Posterior cingulate gyrus (tissue), 11 donors: ENCODE data around the gene PFDN5.
"Not testable (repeated sequence)": the region's sequence is repeated elsewhere in the genome, so short reads cannot be mapped to it uniquely, and the experiment has no call there.

ENCODE experiments used
- DNase-seq, 10 donors: peaks; one replicate each; pipeline versions ENCODE4 v3.0.0 to v3.0.0-alpha.2; 2020 to 2021; ENCODE audit warnings: mixed read lengths in 3 of 10
- intact Hi-C: fragments of 100-400 bp; cut with DNase I; formaldehyde crosslinking; loops from one replicate; pipeline ENCODE4 v1.15.1; 2023

PFDN5 gene

DNA sequence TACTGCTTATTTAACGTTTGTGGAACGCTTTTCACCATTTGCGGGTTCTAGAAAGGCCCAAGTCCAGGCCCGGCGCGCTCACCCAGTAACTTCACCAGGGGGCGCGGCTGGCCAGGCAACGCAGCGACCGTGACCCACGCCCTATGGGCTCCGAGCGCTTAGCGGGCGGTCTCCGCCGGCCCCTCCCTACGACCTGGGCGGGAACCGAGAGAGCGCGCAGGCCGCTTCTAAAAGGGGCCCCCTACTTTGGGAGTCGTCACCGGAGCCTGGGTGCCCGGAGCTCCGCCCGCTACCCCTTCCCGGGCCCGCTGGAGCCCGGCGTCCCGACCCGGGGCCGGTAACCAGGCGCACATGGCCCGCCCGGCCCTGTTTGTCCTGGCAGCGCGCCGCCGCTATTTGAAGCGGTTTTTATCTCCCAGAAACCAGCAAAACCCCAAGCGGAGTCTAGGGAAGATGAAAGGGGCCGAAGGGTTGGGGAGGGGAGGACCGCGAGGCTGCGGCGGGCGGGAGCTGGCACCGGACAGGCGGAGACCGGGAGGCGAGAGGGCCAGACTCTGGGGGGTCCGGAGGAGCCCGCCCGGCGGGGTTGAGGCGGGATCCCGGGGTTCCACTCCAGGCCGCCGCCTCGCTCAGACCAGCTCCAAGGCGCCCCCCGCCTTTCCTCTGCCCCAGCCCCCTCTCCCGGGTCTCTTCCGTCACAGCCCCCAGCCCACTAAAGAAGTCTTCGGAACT, 29.6 kb downstream of the PFDN5 start:
- peak; percentile 84 to 99 (median 88) for DNase-seq
- intact Hi-C loops, result loop anchor here (1.0 kb wide), 1 partner anchor 20 kb away; no protein-coding TSS in a partner anchor

- peak; percentile 74 to 98 (median 86) for DNase-seq
- intact Hi-C loops, result loop anchor here (1.0 kb wide), 1 partner anchor 20 kb away; no protein-coding TSS in a partner anchor
Measured at GRCh38 chr12:53325511-53326061, 30.2 kb downstream of the PFDN5 start.

- intact Hi-C loops, result no loop called here
- no peak for DNase-seq
Measured at GRCh38 chr12:53326460-53327185, 31.3 kb downstream of the PFDN5 start.

GRCh38 chr12:53327435-53328042, 32.2 kb downstream of the PFDN5 start:
- DNase-seq, result no peak
- intact Hi-C loops, result no loop called here

DNA sequence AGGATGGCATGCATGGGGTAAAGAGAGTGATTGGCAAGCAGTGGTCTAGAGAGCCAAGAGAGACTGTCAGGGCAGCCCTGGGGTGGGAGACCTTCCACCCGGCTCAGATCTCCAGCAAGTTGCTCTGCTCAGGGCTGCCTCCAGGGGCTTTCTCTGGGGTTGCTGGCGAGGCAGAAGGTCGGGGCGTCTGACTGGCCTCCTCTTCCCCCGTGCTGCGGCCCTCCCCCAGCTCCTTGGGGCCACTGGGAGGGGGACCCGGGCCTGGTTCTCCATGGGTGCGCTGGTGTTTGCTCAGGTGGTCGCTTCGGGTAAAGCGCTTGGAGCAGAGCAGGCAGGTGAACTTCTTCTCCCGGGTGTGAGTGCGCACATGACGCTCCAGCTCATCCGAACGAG, 32.7 kb downstream of the PFDN5 start:
- intact Hi-C loops, result no loop called here

DNA sequence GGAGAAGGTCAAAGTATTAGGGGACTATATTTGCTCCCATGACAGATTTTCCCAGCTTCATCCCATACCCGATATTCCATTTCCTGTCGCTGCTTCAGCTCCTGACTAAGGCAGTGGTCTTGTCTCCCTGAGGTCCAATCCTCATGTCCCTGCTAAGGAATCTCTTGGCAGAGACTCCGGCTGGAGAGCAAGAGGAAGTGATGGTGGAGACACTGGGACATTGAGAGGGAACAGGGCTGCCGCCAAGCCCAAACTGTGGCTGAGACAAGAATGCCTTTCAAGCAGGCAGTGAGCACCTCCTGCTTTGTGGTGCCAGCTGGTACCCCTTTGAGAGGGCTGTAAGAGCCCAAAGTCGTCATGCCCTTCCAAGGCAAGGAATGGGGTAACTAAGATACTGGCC, 35.3 kb downstream of the PFDN5 start:
- DNase-seq, result no peak
- intact Hi-C loops, result no loop called here

More for the DNA sequence above, 32.7 kb downstream of the PFDN5 start:
- DNase-seq, result no peak

GRCh38 chr12:53332339-53332738, 37.0 kb downstream of the PFDN5 start:
- DNase-seq, intact Hi-C loops: not testable (repeated sequence)

DNA sequence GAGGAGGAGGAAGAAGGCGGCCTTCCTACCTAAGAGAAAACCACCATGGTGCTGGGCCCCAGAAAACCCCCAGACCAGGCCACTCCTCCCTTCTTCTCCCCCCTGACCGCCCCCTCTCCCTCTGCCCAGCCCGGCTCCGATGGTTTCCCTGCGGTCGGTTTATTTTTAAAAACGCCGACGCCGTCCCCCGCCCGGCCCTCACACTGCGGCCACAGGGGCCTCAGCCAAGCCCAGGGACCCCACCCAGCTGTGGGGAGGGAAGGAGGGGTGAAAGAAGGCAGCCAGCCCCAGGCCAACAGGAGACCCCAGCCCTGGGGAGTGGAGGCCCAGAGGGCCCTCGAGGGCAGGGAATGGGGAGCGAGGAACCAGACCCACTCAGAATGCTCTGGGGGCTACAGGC, 37.4 kb downstream of the PFDN5 start:
- intact Hi-C loops, result no loop called here
- no peak for DNase-seq

- no peak for DNase-seq
- intact Hi-C loops, result no loop called here
Measured at GRCh38 chr12:53333289-53333688, 37.9 kb downstream of the PFDN5 start.

DNA sequence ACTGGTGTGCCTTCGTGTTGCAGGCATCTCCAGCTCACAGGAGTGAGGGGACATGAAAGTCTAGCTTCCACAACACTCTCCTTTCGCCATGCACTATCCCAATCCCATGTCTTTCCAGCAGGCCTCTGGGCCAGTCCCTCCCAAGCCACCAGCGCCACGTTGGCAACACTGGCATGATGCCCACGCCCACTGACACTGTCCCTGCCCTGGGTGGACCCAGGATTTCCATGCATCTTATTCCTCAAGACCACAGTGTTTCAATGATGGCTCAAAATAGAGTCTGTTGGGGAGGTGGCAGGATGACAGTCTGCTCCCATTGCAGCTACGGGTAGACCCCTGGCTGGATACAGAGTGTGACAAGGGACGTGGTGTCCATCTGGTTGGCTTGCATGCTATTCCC, 38.5 kb downstream of the PFDN5 start:
- intact Hi-C loops, result no loop called here
- no peak for DNase-seq

GRCh38 chr12:53334822-53335221, 39.5 kb downstream of the PFDN5 start:
- no peak for DNase-seq
- intact Hi-C loops, result no loop called here

DNA sequence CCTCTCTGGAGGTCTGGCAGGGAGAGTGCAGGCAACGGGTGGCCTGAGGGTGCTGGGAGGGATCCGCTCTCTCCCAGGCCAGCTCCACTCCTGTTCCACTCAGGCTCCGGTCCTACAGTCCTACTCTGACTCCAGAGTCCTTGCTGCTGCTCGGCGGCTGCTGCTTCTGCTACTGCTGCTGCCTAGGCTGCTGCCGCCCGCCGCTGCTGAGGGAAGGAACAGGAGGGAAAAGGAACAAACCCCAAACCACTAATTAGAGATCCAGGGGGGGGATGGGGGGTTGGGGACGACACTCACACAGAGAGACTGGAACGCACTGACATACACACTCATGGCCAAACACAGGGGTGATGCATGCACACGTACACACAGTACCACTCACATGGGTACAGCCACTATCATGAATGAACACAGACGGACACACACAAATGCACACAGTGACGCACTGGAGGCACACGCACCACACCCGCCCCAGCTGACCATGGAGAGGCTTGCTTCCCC, 40.9 kb downstream of the PFDN5 start, which contains the start of gene SP7:
Gene SP7, minus strand, starts transcription at position 174 of the 501 bp plus-strand sequence. CDS start 708 bp downstream, outside the sequence.
- intact Hi-C loops, result no loop called here
- DNase-seq, result no peak

GRCh38 chr12:53338017-53338416, 42.7 kb downstream of the PFDN5 start:
- intact Hi-C loops, result no loop called here
- no peak for DNase-seq

GRCh38 chr12:53338916-53339315, 43.6 kb downstream of the PFDN5 start:
- no peak for DNase-seq
- intact Hi-C loops, result no loop called here

DNA sequence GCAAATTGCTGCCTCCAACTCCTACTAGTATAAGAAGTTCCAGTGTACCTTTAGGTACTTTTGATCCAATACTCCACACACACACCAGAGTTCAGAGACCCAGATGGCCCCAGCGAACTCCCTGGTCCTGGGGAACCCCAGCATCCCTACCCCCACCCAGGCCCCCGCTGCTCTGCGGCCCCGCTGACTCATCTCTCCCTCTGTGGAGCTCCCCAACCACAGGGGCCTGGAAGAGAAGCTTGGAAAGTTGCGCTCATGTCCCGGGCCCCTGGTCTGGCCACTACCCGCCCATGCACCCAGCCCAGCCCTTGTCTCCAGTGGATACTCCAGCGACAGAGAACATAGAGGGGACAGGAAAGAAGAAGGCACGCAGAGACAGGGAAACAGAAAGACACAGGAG, 45.1 kb downstream of the PFDN5 start:
- intact Hi-C loops, result no loop called here

DNA sequence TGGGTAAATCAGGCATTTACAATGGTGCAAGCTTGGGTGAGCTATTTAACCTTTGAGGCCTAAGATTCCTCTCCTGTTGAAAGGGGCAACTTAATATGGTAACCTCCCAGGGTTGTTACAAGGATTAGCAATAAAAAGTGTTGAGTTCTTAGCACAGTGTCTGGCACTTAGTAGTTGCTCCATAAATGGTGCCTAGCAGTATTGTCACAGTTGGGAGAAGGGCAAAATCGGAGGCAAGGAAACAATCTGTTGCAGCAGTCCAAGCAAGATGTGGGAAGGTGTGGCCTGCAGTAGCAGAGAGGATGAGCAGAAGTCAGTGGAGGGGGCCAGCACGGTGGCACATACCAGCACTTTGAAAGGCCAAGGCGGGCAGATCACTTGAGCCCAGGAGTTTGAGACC, 48.1 kb downstream of the PFDN5 start:
- intact Hi-C loops, result no loop called here
- DNase-seq, result no peak

More for the DNA sequence above, 45.1 kb downstream of the PFDN5 start:
- DNase-seq, result no peak

DNA sequence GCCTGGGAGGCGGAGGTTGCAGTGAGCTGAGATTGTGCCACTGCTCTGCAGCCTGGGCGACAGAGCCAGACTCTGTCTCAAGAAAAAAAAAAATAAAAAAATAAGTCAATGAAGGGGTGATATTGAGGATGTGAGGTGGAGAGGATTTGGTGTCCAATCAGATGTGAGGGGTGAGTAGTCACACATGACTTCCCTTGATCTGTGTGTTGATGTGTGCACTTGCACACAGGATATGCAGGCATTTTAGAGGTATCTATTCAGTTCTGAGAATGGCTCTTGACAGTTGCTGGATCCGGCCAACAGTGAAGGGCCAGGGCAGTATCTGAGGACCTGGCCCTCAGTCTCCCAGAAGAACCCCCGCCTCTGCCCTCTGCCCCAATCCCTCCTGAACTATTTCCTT, 48.6 kb downstream of the PFDN5 start:
- no peak for DNase-seq
- intact Hi-C loops, result loop anchor here (2.0 kb wide), 1 partner anchor 131 kb away; no protein-coding TSS in a partner anchor

- intact Hi-C loops, result loop anchor here (2.0 kb wide), 1 partner anchor 132 kb away; no protein-coding TSS in a partner anchor
- DNase-seq, result no peak
Measured at GRCh38 chr12:53344487-53344823, 49.1 kb downstream of the PFDN5 start.

GRCh38 chr12:53344824-53345485, 49.6 kb downstream of the PFDN5 start:
- intact Hi-C loops, result loop anchor here (1.0 to 2.0 kb wide), 2 partner anchors 20 to 132 kb away; no protein-coding TSS in a partner anchor

More at GRCh38 chr12:53344824-53345485, 49.6 kb downstream of the PFDN5 start:
- peak; percentile 65 to 96 (median 78) for DNase-seq
